PC-9 (cell line): ENCODE results near the gene GBX1.

ENCODE experiments used
- EZH2 ChIP-seq: fragments of 200-600 bp; sonication (generic); IDR thresholded peaks from 2 replicates; pipeline ENCODE4 v1.8.0; 2017; ENCODE audit warnings: antibody characterized with exemption, low read depth
- TF ChIP-seq, protein P1 (sequence below): fragments of 200-600 bp; sonication (generic); conservative IDR thresholded peaks from 2 replicates; pipeline ENCODE4 v1.6.1; 2017; ENCODE audit warnings: mixed run types, antibody characterized with exemption, mild to moderate bottlenecking, moderate library complexity

DNA sequence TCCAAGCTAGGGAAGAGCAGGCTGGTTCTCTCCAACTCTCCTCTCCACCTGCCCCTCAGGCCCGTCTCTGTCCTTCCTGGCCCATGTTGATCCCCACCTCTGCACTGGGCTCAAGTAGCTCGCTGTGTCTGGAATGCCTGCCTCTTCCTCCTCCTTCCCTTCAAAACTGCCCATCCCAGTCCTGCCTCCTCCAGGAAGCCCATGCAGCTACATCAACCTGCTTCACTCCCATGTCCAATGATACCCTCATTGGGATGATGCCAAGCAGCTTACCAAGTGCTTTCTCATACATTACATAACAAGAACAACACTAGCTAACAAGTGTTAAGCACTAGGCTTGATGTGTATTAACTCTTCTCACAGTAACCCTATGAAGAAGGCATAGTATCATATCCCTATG lies 11.3 kb upstream of the GBX1 start:
- TF ChIP-seq, protein P1, sequence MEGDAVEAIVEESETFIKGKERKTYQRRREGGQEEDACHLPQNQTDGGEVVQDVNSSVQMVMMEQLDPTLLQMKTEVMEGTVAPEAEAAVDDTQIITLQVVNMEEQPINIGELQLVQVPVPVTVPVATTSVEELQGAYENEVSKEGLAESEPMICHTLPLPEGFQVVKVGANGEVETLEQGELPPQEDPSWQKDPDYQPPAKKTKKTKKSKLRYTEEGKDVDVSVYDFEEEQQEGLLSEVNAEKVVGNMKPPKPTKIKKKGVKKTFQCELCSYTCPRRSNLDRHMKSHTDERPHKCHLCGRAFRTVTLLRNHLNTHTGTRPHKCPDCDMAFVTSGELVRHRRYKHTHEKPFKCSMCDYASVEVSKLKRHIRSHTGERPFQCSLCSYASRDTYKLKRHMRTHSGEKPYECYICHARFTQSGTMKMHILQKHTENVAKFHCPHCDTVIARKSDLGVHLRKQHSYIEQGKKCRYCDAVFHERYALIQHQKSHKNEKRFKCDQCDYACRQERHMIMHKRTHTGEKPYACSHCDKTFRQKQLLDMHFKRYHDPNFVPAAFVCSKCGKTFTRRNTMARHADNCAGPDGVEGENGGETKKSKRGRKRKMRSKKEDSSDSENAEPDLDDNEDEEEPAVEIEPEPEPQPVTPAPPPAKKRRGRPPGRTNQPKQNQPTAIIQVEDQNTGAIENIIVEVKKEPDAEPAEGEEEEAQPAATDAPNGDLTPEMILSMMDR = no peak
- TF ChIP-seq EZH2 = no peak
